Colonic mucosa (tissue), 4 donors: Measurements from ENCODE around the gene PLCXD1. TPM values are rescaled to one million over a fixed set of nuclear protein-coding genes. Genes with fewer than 3 reads are reported as not detected.

Experiments used
- DNase-seq: peaks from one replicate; pipeline ENCODE4 v3.0.0-alpha.2; 2020
- H3K27ac ChIP-seq: fragments of 200-600 bp; one replicate; pipeline ENCODE4 v1.8.0; 2021
- H3K27me3 ChIP-seq: fragments of 200-600 bp; one replicate; pipeline ENCODE4 v1.8.0; 2021
- H3K36me3 ChIP-seq: fragments of 200-600 bp; one replicate; pipeline ENCODE4 v1.8.0; 2021
- H3K4me1 ChIP-seq: fragments of 200-600 bp; one replicate; pipeline ENCODE4 v1.8.0; 2021; ENCODE audit warnings: mild to moderate bottlenecking
- H3K4me3 ChIP-seq: fragments of 200-600 bp; one replicate; pipeline ENCODE4 v1.8.0; 2021
- H3K9ac ChIP-seq, 2 donors: one replicate each; pipeline ENCODE4 v1.7.0; 2013; ENCODE audit warnings: control low read depth in 2 of 2, low read depth in 2 of 2, low read length in 2 of 2
- H3K9me3 ChIP-seq: fragments of 200-600 bp; one replicate; pipeline ENCODE4 v1.8.0; 2021
- intact Hi-C: fragments of 100-400 bp; cut with DNase I; formaldehyde crosslinking; loops from one replicate; pipeline ENCODE4 v1.14.1; 2022
- total RNA-seq, 2 donors: library from RNA; stranded (reverse); fragmentation: NEBNext Ultra II Directional in 1 of 2; extraction: Animal tissue kit (Norgen Biotek cat#: 25700) in 1 of 2; gene quantifications; one replicate each; pipeline ENCODE4 v1.2.1, GENCODE V29; 2021
- TF ChIP-seq, protein P1 (sequence below): fragments of 200-600 bp; IDR thresholded peaks from one replicate; pipeline ENCODE4 v1.8.0; 2022; ENCODE audit warnings: antibody characterized with exemption, mild to moderate bottlenecking
- donor health status: healthy.
- donor health status: DM: no; HTN: no; CAD: no.
- donor health status: DM: no; HTN: no; CAD: no.

PLCXD1 gene
- total RNA-seq, 2 donors from 2014 or later, result 11.0 to 23.8 TPM

DNA sequence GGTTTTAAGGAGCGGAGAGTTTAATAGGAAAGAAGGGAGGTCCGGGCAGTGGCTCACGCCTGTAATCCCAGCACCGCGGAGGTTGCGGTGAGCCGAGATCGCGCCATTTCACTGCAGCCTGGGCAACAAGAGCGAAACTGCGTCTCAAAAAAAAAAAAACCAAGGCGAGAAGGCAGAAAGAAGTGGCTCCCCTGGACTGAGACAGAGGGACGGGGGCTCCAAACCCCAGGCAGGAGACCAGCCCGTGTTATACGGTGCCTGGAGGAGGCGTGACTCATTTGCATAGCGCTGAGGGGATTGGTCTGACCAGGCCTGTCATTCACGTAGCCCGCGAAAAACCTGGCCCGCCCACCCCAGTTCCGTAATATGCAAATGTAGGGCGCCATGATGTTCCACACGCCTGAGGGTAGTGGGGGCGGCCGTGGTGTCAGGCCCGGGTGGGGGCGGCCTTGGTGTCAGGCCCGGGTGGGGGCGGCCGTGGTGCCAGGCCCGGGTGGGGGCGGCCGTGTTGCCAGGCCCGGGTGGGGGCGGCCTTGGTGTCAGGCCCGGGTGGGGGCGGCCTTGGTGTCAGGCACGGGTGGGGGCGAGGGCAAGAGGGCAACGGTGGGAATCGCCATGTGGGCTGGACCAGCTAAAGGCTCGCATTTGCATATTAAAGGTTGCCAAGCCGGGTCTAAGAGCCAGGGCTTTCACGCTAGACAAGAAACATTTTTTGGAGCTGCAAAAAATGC is 2.1 kb downstream of the PLCXD1 start:
- Histone ChIP-seq H3K4me1 (no peaks in the 10 kb centered on the region), H3K36me3 (no peaks in the 10 kb centered on the region), H3K4me3 (peak overlapping the region; percentile 47), H3K9ac (peak overlapping the region in 1 of 2 donors; percentile 73), H3K9me3 (no peaks in the 10 kb centered on the region), H3K27me3 (no peaks in the 10 kb centered on the region), H3K27ac (no peak overlapping the region)
- peak; percentile 93 for DNase-seq
- intact Hi-C loops, result no loop called here
- TF ChIP-seq, protein P1, sequence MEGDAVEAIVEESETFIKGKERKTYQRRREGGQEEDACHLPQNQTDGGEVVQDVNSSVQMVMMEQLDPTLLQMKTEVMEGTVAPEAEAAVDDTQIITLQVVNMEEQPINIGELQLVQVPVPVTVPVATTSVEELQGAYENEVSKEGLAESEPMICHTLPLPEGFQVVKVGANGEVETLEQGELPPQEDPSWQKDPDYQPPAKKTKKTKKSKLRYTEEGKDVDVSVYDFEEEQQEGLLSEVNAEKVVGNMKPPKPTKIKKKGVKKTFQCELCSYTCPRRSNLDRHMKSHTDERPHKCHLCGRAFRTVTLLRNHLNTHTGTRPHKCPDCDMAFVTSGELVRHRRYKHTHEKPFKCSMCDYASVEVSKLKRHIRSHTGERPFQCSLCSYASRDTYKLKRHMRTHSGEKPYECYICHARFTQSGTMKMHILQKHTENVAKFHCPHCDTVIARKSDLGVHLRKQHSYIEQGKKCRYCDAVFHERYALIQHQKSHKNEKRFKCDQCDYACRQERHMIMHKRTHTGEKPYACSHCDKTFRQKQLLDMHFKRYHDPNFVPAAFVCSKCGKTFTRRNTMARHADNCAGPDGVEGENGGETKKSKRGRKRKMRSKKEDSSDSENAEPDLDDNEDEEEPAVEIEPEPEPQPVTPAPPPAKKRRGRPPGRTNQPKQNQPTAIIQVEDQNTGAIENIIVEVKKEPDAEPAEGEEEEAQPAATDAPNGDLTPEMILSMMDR, result no peak

DNA sequence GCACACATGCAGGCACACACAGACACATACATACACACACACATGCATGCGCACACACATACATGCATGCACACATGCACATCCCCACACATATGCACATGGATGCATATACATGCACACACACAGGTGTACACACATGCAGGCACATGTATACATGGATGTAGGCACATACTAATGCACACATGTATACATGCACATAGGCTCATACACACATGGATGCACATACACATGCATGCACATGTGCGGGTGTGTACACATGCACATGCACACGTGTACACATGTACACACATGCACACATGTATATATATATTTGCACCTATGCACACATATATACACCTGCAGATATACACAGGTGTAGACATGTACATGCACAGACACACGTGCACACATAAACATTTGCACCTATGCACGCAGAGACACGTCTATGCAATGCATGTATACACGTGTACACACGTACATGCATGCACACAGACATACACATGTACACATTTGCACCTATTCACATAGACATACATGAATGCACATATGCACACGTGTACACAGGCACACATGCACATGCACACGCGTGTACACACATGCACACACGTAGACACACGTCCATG is 4.0 kb downstream of the PLCXD1 start:
- peak; percentile 7 for DNase-seq
- H3K4me3 ChIP-seq, result no peak overlapping the region
- no peaks in the 10 kb centered on the region for H3K27me3 ChIP-seq
- no peak overlapping the region for H3K27ac ChIP-seq
- no peaks in the 10 kb centered on the region for H3K9me3 ChIP-seq
- H3K4me1 ChIP-seq, result no peaks in the 10 kb centered on the region
- no peak overlapping the region for H3K9ac ChIP-seq
- TF ChIP-seq, protein P1, result no peak
- intact Hi-C loops, result no loop called here
- no peaks in the 10 kb centered on the region for H3K36me3 ChIP-seq

DNA sequence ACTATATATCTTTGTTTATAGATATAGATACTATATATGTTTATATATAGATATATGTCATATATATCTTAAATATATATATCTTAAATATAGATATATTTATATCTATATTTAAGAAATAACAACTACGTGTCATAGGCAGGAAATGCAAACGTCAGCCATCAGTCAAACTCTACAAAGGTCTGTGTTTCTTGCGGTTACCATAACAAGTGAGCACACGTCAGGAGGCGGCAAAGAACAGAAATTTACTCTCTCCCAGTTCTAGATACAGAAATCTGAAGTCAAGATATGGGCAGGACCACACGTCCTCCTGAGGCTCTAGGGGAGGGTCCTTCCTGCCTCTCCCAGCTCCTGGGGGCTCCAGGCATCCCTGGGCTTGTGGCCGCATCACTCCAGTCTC is 6.5 kb downstream of the PLCXD1 start:
- no peaks in the 10 kb centered on the region for H3K27me3 ChIP-seq
- H3K36me3 ChIP-seq, result no peaks in the 10 kb centered on the region
- H3K9me3 ChIP-seq, result no peaks in the 10 kb centered on the region
- no peak overlapping the region for H3K4me3 ChIP-seq
- H3K9ac ChIP-seq, result no peak overlapping the region
- H3K4me1 ChIP-seq, result no peaks in the 10 kb centered on the region
- no peak overlapping the region for H3K27ac ChIP-seq
- DNase-seq, result no peak
- TF ChIP-seq, protein P1, result no peak
- intact Hi-C loops, result no loop called here

DNA sequence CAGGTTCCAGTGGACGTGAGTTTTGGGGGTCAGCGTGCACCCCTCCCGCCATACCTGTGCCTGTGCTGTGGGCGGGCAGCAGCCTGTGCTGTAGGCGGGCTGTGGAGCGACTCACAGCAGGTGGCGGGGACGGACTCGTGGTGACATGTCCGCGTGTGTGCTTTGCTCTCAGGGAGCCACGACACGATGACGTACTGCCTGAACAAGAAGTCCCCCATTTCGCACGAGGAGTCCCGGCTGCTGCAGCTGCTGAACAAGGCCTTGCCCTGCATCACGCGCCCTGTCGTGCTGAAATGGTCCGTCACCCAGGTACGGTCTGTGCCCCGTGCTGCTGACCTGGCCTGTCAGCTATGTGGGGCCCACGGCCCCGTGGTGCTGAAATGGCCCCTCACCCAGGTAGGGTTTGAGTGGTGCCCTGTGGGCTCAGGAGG is 7.4 kb downstream of the PLCXD1 start:
- intact Hi-C loops, result no loop called here
- no peak overlapping the region for H3K4me3 ChIP-seq
- TF ChIP-seq, protein P1, result no peak
- H3K9ac ChIP-seq, result no peak overlapping the region
- H3K4me1 ChIP-seq, result no peaks in the 10 kb centered on the region
- no peaks in the 10 kb centered on the region for H3K27me3 ChIP-seq
- DNase-seq, result peak; percentile 14
- no peaks in the 10 kb centered on the region for H3K9me3 ChIP-seq
- H3K36me3 ChIP-seq, result no peaks in the 10 kb centered on the region
- H3K27ac ChIP-seq, result no peak overlapping the region

DNA sequence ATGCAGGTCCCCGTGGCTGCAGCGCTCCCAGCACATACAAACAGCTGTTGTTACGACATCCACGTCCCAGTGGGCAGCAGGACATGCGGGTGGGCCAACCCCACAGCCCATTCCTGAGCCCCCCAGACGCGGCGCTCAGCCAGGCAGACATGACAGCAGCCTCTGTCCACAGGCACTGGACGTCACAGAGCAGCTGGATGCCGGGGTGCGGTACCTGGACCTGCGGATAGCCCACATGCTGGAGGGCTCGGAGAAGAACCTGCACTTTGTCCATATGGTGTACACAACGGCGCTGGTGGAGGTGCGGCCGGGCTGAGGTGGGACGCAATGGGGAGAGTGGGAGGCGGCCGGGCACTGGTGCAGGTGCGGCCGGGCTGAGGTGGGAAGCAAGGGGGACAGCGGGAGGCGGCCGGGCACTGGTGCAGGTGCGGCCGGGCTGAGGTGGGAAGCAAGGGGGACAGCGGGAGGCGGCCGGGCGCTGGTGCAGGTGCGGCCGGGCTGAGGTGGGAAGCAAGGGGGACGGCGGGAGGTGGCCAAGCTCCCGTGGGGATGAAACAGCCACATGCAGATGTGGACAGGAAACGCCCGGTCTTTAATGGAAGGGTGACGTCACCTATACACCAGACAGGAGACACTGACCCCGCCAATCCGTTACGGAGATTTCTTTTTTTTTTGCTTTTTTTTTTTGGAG is 9.4 kb downstream of the PLCXD1 start:
- Histone ChIP-seq H3K4me3 (no peak overlapping the region), H3K9me3 (no peaks in the 10 kb centered on the region), H3K36me3 (no peaks in the 10 kb centered on the region), H3K27me3 (no peaks in the 10 kb centered on the region), H3K9ac (no peak overlapping the region), H3K4me1 (no peaks in the 10 kb centered on the region), H3K27ac (no peak overlapping the region)
- DNase-seq, result peak; percentile 8
- intact Hi-C loops, result no loop called here
- TF ChIP-seq, protein P1, result no peak
